CD14-positive monocyte (primary cell): ENCODE results near the gene CCS. TPM values are rescaled to one million over a fixed set of nuclear protein-coding genes. Genes with fewer than 3 reads are reported as not detected.

Experiments
- DNase-seq, 3 donors: peaks; one replicate each; pipeline ENCODE4 v3.0.0-alpha.2; 2011 to 2022
- H2AFZ ChIP-seq: 2 replicates; pipeline ENCODE4 v1.6.0; 2012; ENCODE audit warnings: mild to moderate bottlenecking, low read depth, low read length, inconsistent platforms; ENCODE audit not compliant: insufficient read depth, poor library complexity, severe bottlenecking
- H3K27ac ChIP-seq, 2 donors: 1 replicate in 1 of 2; 2 replicates in 1 of 2; pipeline ENCODE4 v1.5.1; 2012 to 2013; ENCODE audit warnings: low read length in 2 of 2, control low read depth in 1 of 2, inconsistent platforms in 1 of 2, low read depth in 1 of 2, mild to moderate bottlenecking in 1 of 2
- H3K27me3 ChIP-seq, 2 donors: one replicate each; pipeline versions ENCODE4 v1.6.0 to v1.6.1; 2011 to 2013; ENCODE audit warnings: low read length in 2 of 2; ENCODE audit not compliant: control insufficient read depth in 2 of 2, insufficient read depth in 2 of 2
- H3K36me3 ChIP-seq, 2 donors: replicated peaks in 1 of 2; 1 replicate in 1 of 2; 2 replicates in 1 of 2; pipeline versions ENCODE4 v1.5.1 to v1.6.1; 2012 to 2013; ENCODE audit warnings: low read length in 2 of 2, control low read depth in 1 of 2, inconsistent platforms in 1 of 2, mild to moderate bottlenecking in 1 of 2; ENCODE audit not compliant: insufficient read depth in 2 of 2, control insufficient read depth in 1 of 2
- H3K4me1 ChIP-seq, 2 donors: 1 replicate in 1 of 2; 2 replicates in 1 of 2; pipeline versions ENCODE4 v1.5.1 to v1.6.1; 2012 to 2013; ENCODE audit warnings: low read length in 2 of 2, control low read depth in 1 of 2, inconsistent platforms in 1 of 2, mild to moderate bottlenecking in 1 of 2, moderate library complexity in 1 of 2; ENCODE audit not compliant: insufficient read depth in 2 of 2, control insufficient read depth in 1 of 2
- H3K4me2 ChIP-seq: replicated peaks from 2 replicates; pipeline ENCODE3; 2012; ENCODE audit warnings: low read length, moderate library complexity, mild to moderate bottlenecking; ENCODE audit not compliant: poor library complexity, severe bottlenecking; ENCODE audit errors: extremely low read depth
- H3K4me3 ChIP-seq, 3 experiments: fragments of 200-600 bp in 1 of 3; sonication (generic) in 1 of 3; replicated peaks in 1 of 3; 1 replicate in 2 of 3; 2 replicates in 1 of 3; pipeline ENCODE4 v1.5.1; 2011 to 2013; ENCODE audit warnings: low read length in 3 of 3, mild to moderate bottlenecking in 3 of 3, control low read depth in 2 of 3, low read depth in 2 of 3, inconsistent platforms in 1 of 3, moderate library complexity in 1 of 3
- H3K79me2 ChIP-seq: 2 replicates; pipeline ENCODE4 v1.6.0; 2012; ENCODE audit warnings: mild to moderate bottlenecking, control low read depth, inconsistent platforms, low read length, moderate library complexity; ENCODE audit not compliant: insufficient read depth
- H3K9ac ChIP-seq: 2 replicates; pipeline ENCODE4 v1.6.0; 2017; ENCODE audit warnings: low read length, mild to moderate bottlenecking; ENCODE audit not compliant: insufficient read depth, poor library complexity, severe bottlenecking
- H3K9me3 ChIP-seq, 2 donors: replicated peaks in 1 of 2; 1 replicate in 1 of 2; 2 replicates in 1 of 2; pipeline versions ENCODE4 v1.5.1 to v1.6.1; 2012 to 2013; ENCODE audit warnings: low read length in 2 of 2, control low read depth in 1 of 2; ENCODE audit not compliant: control insufficient read depth in 1 of 2, insufficient read depth in 1 of 2
- H4K20me1 ChIP-seq: 2 replicates; pipeline ENCODE4 v1.6.0; 2012; ENCODE audit warnings: mild to moderate bottlenecking, low read length, control low read depth, moderate library complexity; ENCODE audit not compliant: insufficient read depth
- H3K27ac Mint-ChIP-seq, 7 donors: one replicate each; pipeline ENCODE4 v1.8.0; 2020; ENCODE audit warnings: mild to moderate bottlenecking in 7 of 7, mixed read lengths in 7 of 7, moderate library complexity in 6 of 7, inconsistent platforms in 2 of 7
- H3K27me3 Mint-ChIP-seq, 3 donors: one replicate each; pipeline ENCODE4 v1.8.0; 2021 to 2022; ENCODE audit warnings: low read depth in 3 of 3, mild to moderate bottlenecking in 3 of 3, mixed read lengths in 3 of 3, moderate library complexity in 3 of 3, inconsistent platforms in 1 of 3
- H3K36me3 Mint-ChIP-seq, 2 donors: one replicate each; pipeline ENCODE4 v1.8.0; 2020; ENCODE audit warnings: mixed read lengths in 2 of 2, inconsistent platforms in 1 of 2, mild to moderate bottlenecking in 1 of 2
- H3K4me1 Mint-ChIP-seq: one replicate; pipeline ENCODE4 v1.8.0; 2020; ENCODE audit warnings: mild to moderate bottlenecking, mixed read lengths
- H3K4me3 Mint-ChIP-seq, 2 donors: one replicate each; pipeline ENCODE4 v1.8.0; 2020; ENCODE audit warnings: mild to moderate bottlenecking in 2 of 2, mixed read lengths in 2 of 2, moderate library complexity in 1 of 2
- H3K9me3 Mint-ChIP-seq, 7 donors: one replicate each; pipeline ENCODE4 v1.8.0; 2020 to 2022; ENCODE audit warnings: mixed read lengths in 7 of 7, mild to moderate bottlenecking in 6 of 7, moderate library complexity in 6 of 7, inconsistent platforms in 2 of 7
- CTCF ChIP-seq: fragments of 200-600 bp; IDR thresholded peaks from one replicate; pipeline ENCODE4 v1.8.0; 2022; ENCODE audit warnings: antibody characterized with exemption, mild to moderate bottlenecking
- WGBS: methylation state at CpG from one replicate; pipeline ENCODE4 v1.1.5; 2013; ENCODE audit warnings: missing lambda C conversion rate; ENCODE audit not compliant: insufficient coverage; 5-methylcytosine and 5-hydroxymethylcytosine counted together
- intact Hi-C, 2 donors: fragments of 100-400 bp; cut with micrococcal nuclease; formaldehyde crosslinking; loops; one replicate each; pipeline versions ENCODE4 v1.15.0 to v1.15.1; 2023
- polyA plus RNA-seq, 3 donors: library from polyadenylated mRNA; depleted of rRNA in 1 of 3; unstranded in 2 of 3; stranded (reverse) in 1 of 3; fragments of 300-500 nt in 2 of 3; fragments of >200 nt in 1 of 3; fragmentation: Illumina TruSeq in 2 of 3; gene quantifications; 1 replicate in 2 of 3; 2 replicates in 1 of 3; pipeline ENCODE4 v1.2.3, GENCODE V29; 2012 to 2021

The CCS gene
- polyA plus RNA-seq, 3 donors: 26.9 to 67.9 (median 37.0) TPM

DNA sequence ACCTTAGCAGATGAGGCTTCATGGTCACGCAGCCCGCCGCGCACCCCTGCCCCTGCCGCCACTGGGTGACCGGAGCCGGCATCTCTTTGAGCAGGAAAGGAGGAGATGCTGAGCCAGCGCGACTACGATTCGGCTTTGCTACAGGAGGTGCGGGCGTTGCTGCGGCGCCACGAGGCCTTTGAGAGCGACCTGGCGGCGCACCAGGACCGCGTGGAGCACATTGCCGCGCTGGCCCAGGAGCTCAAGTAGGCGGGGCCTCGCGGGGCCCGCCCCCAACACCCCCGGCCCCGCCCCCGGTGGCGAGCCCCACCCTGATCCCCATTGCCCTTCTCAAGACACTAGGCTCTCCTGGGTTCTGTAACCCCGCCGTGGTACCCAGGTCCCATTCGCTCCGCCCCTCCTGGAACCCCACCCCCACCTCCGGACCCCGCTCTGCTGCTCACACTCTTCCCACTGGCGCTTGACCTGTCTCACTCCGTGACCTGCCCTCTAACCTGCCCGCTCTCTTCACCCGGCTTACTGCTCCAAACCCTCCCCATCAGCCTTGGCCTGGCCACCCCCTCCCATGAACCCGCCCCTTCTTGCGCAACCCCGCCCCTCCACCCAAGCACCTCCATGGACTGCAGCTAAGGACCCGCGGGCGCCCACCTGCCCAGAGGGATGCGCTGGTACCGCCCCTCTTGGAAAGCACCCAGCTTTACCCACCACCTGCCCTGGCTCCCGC lies 33.7 kb upstream of the CCS start:
- no peak for TF ChIP-seq CTCF
- Histone ChIP-seq H3K4me2 (peak overlapping the region; percentile 19), H3K9ac (no peak overlapping the region), H3K36me3 (no peaks in the 10 kb centered on the region), H3K27ac (no peak overlapping the region), H3K9me3 (no peaks in the 10 kb centered on the region), H3K27me3 (peaks cover 3 to 19% of the 10 kb centered on the region in 2 donors), H4K20me1 (no peaks in the 10 kb centered on the region), H3K79me2 (no peaks in the 10 kb centered on the region), H3K4me1 (peaks cover 0 to 5% of the 10 kb centered on the region in 2 donors), H2AFZ (peak overlapping the region; percentile 41), H3K4me3 (no peak overlapping the region)
- intact Hi-C loops: no loop called here
- WGBS: 30% methylated on average over 30 of the region's 50 CpGs
- Mint-ChIP-seq H3K4me3 (peak overlapping the region in 1 of 2 donors; percentile 46), H3K36me3 (no peaks in the 10 kb centered on the region), H3K27ac (no peak overlapping the region), H3K4me1 (peaks cover 8% of the 10 kb centered on the region), H3K27me3 (peaks cover 18 to 34% (median 23%) of the 10 kb centered on the region in 3 donors), H3K9me3 (peaks cover 0 to 2% (median 0%) of the 10 kb centered on the region in 7 donors)
- peak in 1 of 3 donors; percentile 4 for DNase-seq

DNA sequence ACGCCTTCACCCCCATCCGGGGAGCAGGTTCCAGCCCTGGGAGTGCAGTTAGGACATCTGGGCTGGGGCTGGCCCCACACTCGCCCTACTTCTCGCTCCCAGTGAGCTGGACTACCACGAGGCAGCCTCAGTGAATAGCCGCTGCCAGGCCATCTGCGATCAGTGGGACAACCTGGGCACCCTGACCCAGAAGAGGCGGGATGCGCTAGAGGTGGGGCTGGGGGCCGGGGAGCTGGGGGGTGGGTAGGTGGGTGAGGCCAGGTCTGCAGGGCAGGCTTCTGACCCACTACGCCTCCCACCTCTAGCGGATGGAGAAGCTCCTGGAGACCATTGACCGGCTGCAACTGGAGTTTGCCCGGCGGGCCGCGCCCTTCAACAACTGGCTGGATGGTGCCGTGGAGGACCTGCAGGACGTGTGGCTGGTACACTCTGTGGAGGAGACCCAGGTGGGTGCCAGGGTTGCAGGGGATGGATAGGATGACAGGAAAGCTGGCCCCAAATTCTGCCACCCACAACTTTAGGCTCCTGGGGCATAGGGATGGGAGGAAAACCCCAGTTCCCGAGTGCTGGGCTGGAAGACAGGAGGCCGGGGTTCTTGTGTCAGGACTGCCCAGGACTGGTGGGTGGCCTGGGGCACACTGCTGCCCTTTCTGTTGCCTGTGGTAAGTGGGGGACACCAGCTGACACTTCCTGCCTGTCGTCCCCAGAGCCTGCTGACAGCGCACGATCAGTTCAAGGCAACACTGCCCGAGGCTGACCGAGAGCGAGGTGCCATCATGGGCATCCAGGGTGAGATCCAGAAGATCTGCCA lies 32.9 kb upstream of the CCS start:
- 89% methylated on average over 12 of the region's 27 CpGs for WGBS
- Histone ChIP-seq H3K9ac (no peak overlapping the region), H3K4me2 (no peak overlapping the region), H4K20me1 (no peaks in the 10 kb centered on the region), H2AFZ (no peak overlapping the region), H3K79me2 (no peaks in the 10 kb centered on the region), H3K36me3 (no peaks in the 10 kb centered on the region), H3K27ac (no peak overlapping the region), H3K9me3 (no peaks in the 10 kb centered on the region), H3K4me3 (no peak overlapping the region), H3K4me1 (peaks cover 0 to 5% of the 10 kb centered on the region in 2 donors), H3K27me3 (peaks cover 3 to 19% of the 10 kb centered on the region in 2 donors)
- peak in 1 of 3 donors; percentile 2 for DNase-seq
- TF ChIP-seq CTCF: no peak
- intact Hi-C loops: no loop called here
- no peak overlapping the region for H3K27ac Mint-ChIP-seq
- peaks cover 17 to 34% (median 20%) of the 10 kb centered on the region in 3 donors for H3K27me3 Mint-ChIP-seq
- H3K36me3 Mint-ChIP-seq: no peaks in the 10 kb centered on the region
- no peak overlapping the region for H3K4me3 Mint-ChIP-seq
- peaks cover 8% of the 10 kb centered on the region for H3K4me1 Mint-ChIP-seq
- H3K9me3 Mint-ChIP-seq: peaks cover 0 to 2% (median 0%) of the 10 kb centered on the region in 7 donors
